GM12873 (cell line): ENCODE measurements around the gene POLD2.

Experiments
- TF ChIP-seq, protein P1 (sequence below): IDR thresholded peaks from 2 replicates; pipeline ENCODE4 v1.5.1; 2012; ENCODE audit warnings: low read depth, mild to moderate bottlenecking, moderate library complexity, low read length, control low read depth; ENCODE audit not compliant: insufficient read depth; ENCODE audit errors: missing control alignments

The POLD2 gene

DNA sequence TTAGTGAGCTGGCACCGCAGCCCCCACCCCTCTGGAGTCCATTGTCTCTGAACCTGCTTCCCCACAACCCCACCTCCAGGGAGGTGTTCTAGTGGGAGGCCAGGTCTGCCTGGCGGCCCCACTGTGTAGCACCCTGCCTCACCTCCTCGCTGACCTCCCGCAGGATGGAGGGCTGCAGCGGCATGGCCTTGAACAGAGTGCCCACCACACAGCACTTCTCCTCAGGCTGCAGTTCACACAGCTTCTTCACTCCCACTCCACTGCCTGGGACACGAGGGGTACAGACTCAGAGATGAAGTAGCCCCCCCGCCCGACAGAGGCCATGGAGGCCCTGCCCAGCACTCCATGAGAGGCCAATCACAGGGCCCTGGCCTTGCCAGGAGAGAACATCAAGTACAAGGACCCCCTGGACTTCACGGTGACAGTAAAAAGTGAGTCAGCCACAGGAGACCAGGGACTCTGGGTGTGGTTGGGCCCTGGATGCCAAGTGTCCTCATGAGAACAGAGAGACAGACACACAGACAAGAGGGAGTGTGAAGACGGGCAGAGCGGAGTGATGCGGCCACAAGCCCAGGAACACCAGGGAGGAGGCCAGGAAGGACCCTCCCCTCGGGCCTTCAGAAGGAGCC lies 5.4 kb downstream of the POLD2 start:
- TF ChIP-seq, protein P1, sequence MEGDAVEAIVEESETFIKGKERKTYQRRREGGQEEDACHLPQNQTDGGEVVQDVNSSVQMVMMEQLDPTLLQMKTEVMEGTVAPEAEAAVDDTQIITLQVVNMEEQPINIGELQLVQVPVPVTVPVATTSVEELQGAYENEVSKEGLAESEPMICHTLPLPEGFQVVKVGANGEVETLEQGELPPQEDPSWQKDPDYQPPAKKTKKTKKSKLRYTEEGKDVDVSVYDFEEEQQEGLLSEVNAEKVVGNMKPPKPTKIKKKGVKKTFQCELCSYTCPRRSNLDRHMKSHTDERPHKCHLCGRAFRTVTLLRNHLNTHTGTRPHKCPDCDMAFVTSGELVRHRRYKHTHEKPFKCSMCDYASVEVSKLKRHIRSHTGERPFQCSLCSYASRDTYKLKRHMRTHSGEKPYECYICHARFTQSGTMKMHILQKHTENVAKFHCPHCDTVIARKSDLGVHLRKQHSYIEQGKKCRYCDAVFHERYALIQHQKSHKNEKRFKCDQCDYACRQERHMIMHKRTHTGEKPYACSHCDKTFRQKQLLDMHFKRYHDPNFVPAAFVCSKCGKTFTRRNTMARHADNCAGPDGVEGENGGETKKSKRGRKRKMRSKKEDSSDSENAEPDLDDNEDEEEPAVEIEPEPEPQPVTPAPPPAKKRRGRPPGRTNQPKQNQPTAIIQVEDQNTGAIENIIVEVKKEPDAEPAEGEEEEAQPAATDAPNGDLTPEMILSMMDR = no peak

DNA sequence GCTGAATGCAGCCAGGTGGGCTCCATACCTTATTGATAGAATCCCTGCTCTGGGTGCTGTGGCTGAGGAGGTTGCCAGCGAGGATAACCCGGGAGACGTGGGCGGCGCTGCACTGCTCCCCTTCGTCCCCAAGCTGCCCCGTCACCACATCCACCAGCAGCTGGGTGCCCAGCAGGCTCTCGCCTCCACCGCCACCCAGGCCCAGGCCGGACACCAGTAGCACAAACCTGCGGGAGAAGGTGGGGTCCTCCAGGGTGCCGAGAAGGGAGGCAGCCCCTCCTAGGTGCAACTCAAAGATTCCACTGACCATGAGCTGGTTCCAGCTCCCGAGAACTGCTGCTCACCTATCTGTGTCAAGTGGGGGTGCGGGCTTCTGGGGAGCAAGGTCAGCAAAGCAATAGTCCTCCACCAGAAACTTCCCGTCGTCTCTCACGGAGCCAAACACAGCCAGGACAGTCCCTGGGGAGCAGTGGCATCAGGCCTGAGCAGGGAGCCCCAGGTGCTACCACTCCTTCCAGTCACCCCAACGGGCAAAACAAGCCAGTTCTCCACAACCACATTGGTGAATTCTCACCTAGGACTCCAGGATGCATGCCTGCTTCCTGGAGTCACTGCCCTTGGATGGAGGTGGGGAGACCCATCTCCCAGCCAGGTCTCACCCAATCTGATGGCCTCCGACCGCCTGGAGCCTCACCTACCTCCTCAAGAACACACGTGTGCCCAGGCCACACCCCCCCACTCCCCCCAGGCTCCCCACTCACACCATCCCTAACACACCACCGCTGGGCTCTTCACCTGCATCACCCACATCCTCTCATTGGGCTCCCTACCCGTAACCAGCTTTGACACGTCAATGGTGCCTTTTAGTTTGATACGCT lies 6.3 kb downstream of the POLD2 start:
- TF ChIP-seq, protein P1 = no peak

DNA sequence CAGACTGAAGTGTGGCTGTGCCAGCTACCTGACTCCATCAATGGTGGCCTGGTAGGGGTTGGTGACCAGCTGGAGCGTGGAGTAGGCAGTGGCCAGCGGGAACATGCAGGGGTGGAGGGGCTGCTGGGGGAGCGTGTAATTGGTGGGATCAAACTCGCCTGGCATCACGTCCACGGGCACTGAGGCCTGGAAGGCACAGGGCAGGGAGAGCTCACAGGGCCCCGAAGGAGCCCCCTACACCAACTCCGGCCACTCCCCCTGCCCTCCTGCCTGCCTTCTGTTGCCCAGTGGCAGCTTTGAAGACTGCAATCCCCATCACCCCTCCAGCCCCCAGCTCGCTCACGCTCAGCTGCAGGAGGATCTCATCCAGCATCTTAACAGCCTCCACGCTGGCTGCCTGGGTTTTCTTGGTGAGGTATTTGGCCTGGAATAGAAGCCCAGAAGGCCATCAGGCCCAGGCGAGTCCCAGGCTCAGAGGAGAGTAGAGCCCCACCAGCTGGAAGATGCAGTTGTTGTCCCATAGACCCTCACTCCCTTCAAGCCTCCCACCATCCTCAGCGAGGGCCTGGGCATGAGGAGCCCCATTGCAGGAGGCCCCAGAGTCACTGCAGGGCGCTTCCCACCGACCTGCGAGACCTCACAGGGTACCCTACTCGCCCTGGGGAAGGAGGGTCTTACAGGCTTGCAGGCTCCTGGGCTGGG lies 7.1 kb downstream of the POLD2 start:
- TF ChIP-seq, protein P1 = no peak

DNA sequence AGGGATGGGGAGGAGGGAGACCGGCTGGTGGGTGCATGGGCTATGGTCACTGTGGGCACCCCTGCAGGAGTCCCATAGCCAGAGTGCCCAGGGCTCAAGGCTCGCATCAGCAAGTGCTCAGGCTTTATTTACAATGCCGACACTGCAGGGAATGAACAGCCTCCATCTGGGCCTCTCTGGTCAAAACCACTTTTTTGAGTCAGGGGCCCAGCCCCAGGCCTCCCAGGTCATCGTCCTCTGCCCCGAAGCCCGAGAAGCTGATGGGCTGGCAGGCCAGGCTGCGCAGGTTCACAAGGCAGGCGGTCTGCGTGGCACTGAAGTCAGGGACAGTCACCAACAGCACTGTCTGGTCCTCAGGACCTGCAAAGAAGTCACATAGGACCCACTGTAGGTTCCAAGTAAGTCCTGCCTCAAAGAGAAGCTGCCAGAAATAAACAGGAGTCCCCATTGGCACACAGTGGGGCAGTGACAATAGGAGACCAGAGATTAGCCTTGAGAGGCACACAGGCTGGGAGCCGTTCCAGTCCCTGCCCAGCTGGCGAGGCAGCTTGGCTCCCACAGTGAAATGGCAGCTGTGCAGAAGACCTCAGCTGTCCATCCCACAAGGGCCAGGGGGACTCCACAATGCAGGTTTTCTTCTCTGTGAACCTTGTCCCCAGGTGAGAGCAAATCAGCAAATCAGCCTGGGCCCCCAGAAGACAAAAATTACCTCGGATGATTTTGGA lies 8.6 kb downstream of the POLD2 start:
- TF ChIP-seq, protein P1 = no peak

DNA sequence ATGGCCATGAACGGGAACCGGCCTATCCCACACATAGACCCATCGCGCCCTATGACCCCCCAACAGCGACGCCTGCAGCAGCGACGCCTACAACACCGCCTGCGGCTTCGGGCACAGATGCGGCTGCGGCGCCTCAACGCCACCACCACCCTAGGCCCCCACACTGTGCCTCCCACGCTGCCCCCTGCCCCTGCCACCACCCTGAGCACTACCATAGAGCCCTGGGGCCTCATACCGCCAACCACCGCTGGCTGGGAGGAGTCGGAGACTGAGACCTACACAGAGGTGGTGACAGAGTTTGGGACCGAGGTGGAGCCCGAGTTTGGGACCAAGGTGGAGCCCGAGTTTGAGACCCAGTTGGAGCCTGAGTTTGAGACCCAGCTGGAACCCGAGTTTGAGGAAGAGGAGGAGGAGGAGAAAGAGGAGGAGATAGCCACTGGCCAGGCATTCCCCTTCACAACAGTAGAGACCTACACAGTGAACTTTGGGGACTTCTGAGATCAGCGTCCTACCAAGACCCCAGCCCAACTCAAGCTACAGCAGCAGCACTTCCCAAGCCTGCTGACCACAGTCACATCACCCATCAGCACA lies 9.5 kb downstream of the POLD2 start:
- TF ChIP-seq, protein P1 = no peak

DNA sequence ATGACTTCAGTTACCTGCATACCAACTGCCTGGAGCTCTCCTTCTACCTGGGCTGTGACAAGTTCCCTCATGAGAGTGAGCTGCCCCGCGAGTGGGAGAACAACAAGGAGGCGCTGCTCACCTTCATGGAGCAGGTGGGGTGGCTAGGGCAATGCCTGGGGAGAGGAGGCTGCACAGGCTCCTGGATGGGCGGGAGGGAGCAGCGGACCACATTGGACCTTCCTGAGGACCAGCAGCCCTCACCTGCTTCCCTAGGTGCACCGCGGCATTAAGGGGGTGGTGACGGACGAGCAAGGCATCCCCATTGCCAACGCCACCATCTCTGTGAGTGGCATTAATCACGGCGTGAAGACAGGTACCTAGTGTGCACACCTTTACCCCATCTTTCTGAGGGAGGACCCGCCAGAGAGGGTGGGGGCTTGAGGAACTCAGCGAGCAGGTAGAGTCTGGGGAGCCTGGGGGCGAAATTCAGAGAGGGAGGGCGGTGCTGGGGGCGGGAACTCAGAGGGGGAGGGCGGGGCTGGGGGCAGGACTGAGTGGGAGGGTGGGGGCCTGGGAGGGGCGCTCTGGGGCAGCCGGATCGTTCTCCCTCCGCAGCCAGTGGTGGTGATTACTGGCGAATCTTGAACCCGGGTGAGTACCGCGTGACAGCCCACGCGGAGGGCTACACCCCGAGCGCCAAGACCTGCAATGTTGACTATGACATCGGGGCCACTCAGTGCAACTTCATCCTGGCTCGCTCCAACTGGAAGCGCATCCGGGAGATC lies 10.2 kb downstream of the POLD2 start:
- TF ChIP-seq, protein P1 = no peak
